GM18498 (cell line): ENCODE measurements around the gene TPH1.

ENCODE experiments used
- ATAC-seq: cut with Tn5 transposase; IDR thresholded peaks from one replicate; pipeline ENCODE4 v1.9.1; 2021; ENCODE audit warnings: mild to moderate bottlenecking, moderate library complexity; ENCODE audit not compliant: unreplicated experiment

The TPH1 gene

GRCh38 chr11:18046116-18046777, at the start of gene TPH1:
Gene TPH1, minus strand, starts transcription at chr11:18046269. Its CDS starts 5,507 bp downstream, at chr11:18040762.
- no peak for ATAC-seq

GRCh38 chr11:18093959-18094358, 47.9 kb upstream of the TPH1 start:
- ATAC-seq = no peak

GRCh38 chr11:18091731-18092130, 45.7 kb upstream of the TPH1 start:
- no peak for ATAC-seq

GRCh38 chr11:18088966-18089365, 42.9 kb upstream of the TPH1 start:
- ATAC-seq = no peak

GRCh38 chr11:18088366-18088765, 42.3 kb upstream of the TPH1 start:
- no peak for ATAC-seq

GRCh38 chr11:18081551-18081950, 35.5 kb upstream of the TPH1 start:
- ATAC-seq = no peak

- no peak for ATAC-seq
Measured at GRCh38 chr11:18080451-18080850, 34.4 kb upstream of the TPH1 start.

- no peak for ATAC-seq
Measured at GRCh38 chr11:18078909-18079308, 32.8 kb upstream of the TPH1 start.

- ATAC-seq = no peak
Measured at GRCh38 chr11:18075444-18075843, 29.4 kb upstream of the TPH1 start.

GRCh38 chr11:18071098-18071705, 25.1 kb upstream of the TPH1 start:
- no peak for ATAC-seq

GRCh38 chr11:18067372-18067771, 21.3 kb upstream of the TPH1 start:
- no peak for ATAC-seq

GRCh38 chr11:18066626-18067025, 20.6 kb upstream of the TPH1 start:
- no peak for ATAC-seq

- no peak for ATAC-seq
Measured at GRCh38 chr11:18065572-18065971, 19.5 kb upstream of the TPH1 start.

- ATAC-seq = no peak
Measured at GRCh38 chr11:18064450-18065054, 18.5 kb upstream of the TPH1 start.

- no peak for ATAC-seq
Measured at GRCh38 chr11:18063862-18064434, 17.9 kb upstream of the TPH1 start.

- no peak for ATAC-seq
Measured at GRCh38 chr11:18063125-18063524, 17.1 kb upstream of the TPH1 start.

- no peak for ATAC-seq
Measured at GRCh38 chr11:18061351-18061750, 15.3 kb upstream of the TPH1 start.

GRCh38 chr11:18056561-18057181, 10.6 kb upstream of the TPH1 start:
- ATAC-seq = no peak

- ATAC-seq = no peak
Measured at GRCh38 chr11:18054511-18055103, 8.5 kb upstream of the TPH1 start.

- no peak for ATAC-seq
Measured at GRCh38 chr11:18050848-18051247, 4.8 kb upstream of the TPH1 start.

- ATAC-seq = no peak
Measured at GRCh38 chr11:18036456-18036855, 9.6 kb downstream of the TPH1 start.
